ENCODE results near the gene MLLT10.
"Not testable (repeated sequence)": the region's sequence is repeated elsewhere in the genome, so short reads cannot be mapped to it uniquely, and the experiment has no call there.

MLLT10 gene

DNA sequence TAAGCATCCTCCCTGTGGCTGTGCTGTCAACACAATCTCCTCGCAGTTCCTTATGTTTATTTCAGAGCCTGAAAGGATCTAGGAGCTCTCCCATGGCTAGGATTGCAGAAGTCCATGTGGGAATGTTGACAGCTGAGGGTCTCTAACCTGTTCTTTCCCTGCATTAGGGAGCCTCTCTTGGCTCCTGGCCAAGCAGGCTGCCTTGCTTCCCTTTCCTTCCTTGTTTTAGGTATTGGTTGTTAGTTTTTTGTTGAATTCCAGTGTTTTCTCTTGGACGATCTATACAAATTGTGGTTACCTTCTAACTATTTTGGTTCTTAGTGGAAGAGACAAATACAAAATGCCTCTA, 171.8 kb downstream of the MLLT10 start:
- TF ChIP-seq, protein P1, sequence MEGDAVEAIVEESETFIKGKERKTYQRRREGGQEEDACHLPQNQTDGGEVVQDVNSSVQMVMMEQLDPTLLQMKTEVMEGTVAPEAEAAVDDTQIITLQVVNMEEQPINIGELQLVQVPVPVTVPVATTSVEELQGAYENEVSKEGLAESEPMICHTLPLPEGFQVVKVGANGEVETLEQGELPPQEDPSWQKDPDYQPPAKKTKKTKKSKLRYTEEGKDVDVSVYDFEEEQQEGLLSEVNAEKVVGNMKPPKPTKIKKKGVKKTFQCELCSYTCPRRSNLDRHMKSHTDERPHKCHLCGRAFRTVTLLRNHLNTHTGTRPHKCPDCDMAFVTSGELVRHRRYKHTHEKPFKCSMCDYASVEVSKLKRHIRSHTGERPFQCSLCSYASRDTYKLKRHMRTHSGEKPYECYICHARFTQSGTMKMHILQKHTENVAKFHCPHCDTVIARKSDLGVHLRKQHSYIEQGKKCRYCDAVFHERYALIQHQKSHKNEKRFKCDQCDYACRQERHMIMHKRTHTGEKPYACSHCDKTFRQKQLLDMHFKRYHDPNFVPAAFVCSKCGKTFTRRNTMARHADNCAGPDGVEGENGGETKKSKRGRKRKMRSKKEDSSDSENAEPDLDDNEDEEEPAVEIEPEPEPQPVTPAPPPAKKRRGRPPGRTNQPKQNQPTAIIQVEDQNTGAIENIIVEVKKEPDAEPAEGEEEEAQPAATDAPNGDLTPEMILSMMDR (IDR thresholded peaks at IDR 0.05), result no peak
- no peak overlapping the region for H3K4me3 ChIP-seq
- H3K27ac ChIP-seq, result no peak overlapping the region
- no peak for DNase-seq (ENCODE audit: low spot score)

GRCh38 chr10:21707498-21707897, 173.5 kb downstream of the MLLT10 start:
- TF ChIP-seq, protein P1 (IDR thresholded peaks at IDR 0.05), result no peak
- Histone ChIP-seq H3K27ac (no peak overlapping the region), H3K4me3 (no peak overlapping the region)
- DNase-seq (ENCODE audit: low spot score), result no peak

DNA sequence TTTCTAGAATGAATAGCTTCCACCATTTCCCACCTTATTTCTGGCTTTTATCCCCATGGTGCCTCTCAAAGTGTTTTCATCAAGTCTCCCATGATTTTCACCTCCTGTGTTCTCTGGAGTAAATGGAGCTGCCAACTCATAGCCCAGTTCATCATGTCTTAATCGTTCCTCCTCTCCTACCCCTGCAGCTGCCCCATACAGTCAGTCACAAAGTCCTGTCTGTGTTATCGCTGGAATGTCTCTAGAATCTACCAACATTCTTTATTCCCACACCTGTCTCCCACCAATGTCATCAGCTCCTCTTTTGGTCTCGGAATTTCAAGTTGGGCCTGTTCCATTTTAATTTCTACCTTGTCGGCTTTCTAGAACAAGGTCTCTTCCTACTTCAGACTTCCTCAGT, 178.9 kb downstream of the MLLT10 start:
- Histone ChIP-seq H3K27ac (no peak overlapping the region), H3K4me3 (no peak overlapping the region)
- no peak for DNase-seq (ENCODE audit: low spot score)
- TF ChIP-seq, protein P1 (IDR thresholded peaks at IDR 0.05), result no peak

DNA sequence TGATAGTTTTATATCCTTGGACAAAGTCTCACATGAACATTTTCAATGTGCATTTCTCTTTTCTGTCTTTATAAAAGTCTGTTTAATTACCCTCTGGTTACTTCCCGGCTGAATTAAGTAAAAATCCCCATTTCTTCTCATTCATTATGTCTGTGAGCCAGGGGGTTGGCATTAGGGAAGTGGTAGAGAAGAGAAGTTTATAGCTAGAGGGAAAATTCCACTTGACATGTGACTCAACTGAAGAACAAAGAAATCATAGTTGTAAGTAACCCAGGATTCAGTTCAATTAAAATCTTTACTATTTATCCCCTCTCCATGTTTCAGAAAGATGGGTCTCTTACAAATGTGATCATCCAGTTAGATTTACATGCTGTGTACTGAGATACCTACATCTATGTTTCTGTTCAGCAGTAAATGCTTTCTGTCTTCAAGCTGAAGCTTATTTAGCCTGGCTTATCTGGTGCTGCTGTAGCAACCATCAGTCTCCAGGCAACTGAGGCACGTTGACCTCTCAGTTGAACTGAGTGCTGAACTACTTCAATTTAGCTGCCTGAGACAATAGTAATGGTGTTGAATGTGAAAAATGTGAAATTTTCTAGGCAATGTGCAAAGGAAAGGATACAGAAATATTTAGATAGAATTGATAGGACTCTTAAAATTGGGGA, 181.6 kb downstream of the MLLT10 start:
- TF ChIP-seq, protein P1 (IDR thresholded peaks at IDR 0.05), result no peak
- no peak overlapping the region for H3K27ac ChIP-seq
- H3K4me3 ChIP-seq, result no peak overlapping the region
- no peak for DNase-seq (ENCODE audit: low spot score)

DNA sequence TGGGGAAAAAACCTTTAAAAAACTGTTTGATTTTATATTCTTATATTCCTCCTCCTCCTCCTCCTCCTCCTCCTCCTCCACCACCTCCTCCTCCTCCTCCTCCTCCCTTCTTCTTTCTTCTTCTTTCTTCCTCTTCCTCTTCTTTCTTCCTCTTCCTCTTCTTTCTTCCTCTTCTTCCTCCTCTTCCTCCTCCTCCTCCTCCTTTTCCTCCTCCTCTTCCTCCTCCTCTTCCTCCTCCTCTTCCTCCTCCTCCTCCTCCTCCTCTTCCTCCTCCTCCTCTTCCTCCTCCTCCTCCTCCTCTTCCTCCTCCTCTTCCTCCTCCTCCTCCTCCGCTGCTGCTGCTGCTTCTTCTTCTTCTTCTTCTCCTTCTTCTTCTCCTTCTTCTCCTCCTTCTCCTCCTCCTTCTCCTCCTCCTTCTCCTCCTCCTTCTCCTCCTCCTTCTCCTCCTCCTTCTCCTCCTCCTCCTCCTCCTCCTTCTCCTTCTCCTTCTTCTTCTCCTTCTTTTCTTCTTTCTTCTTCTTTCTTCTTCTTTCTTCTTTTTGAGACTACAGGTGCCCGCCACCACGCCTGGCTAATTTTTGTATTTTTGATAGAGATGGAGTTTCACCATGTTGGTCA, 183.5 kb downstream of the MLLT10 start:
- H3K27ac ChIP-seq; H3K4me3 ChIP-seq; DNase-seq (ENCODE audit: low spot score): not testable (repeated sequence)

GRCh38 chr10:21719502-21719901, 185.5 kb downstream of the MLLT10 start:
- no peak overlapping the region for H3K27ac ChIP-seq
- TF ChIP-seq, protein P1 (IDR thresholded peaks at IDR 0.05), result no peak
- DNase-seq (ENCODE audit: low spot score), result no peak
- no peak overlapping the region for H3K4me3 ChIP-seq

DNA sequence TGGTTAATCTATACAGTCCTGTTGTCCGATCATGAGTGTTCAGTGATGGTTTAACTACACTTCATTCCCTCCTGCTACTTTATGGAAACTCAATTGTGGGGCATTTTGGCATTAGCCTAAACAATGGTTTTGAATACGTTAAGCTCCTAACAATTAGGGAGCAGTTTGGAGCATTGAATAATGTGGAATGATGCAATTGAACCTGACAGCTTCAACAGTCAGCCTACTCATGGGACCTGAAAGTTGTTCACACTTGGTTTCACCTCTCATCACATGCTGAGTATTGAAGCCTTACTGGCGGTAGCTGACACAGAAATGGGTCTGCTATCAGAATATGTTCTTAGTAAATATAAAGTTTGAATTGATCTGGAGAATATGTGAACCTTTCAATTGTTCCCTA, 186.1 kb downstream of the MLLT10 start:
- no peak overlapping the region for H3K27ac ChIP-seq
- TF ChIP-seq, protein P1 (IDR thresholded peaks at IDR 0.05), result no peak
- no peak overlapping the region for H3K4me3 ChIP-seq
- DNase-seq (ENCODE audit: low spot score), result no peak
